GM12801 (cell line): ENCODE measurements around the gene VAV1.

Source experiments
- TF ChIP-seq, protein P1 (sequence below): IDR thresholded peaks from one replicate; pipeline ENCODE4 v1.5.1; 2011; ENCODE audit warnings: control low read depth; ENCODE audit not compliant: insufficient read length; ENCODE audit errors: extremely low read depth

Gene VAV1

DNA sequence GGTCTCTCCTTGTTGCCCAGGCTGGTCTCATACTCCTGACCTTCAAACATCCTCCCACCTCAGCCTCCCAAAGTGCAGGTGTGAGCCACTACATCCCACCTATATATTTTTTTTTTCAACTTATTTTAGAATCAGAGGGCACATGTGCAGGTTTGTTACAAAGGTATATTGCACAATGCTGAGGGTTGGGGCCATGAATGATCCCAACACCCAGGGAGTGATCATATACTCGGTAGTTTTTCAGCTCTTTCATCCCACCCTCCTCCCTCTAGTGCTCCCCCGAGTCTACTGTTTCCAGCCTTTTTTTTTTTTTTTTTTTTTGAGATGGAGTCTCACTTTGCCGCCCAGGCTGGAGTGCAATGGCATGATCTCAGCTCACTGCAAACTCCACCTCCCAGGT lies 76.5 kb downstream of the VAV1 start:
- TF ChIP-seq, protein P1, sequence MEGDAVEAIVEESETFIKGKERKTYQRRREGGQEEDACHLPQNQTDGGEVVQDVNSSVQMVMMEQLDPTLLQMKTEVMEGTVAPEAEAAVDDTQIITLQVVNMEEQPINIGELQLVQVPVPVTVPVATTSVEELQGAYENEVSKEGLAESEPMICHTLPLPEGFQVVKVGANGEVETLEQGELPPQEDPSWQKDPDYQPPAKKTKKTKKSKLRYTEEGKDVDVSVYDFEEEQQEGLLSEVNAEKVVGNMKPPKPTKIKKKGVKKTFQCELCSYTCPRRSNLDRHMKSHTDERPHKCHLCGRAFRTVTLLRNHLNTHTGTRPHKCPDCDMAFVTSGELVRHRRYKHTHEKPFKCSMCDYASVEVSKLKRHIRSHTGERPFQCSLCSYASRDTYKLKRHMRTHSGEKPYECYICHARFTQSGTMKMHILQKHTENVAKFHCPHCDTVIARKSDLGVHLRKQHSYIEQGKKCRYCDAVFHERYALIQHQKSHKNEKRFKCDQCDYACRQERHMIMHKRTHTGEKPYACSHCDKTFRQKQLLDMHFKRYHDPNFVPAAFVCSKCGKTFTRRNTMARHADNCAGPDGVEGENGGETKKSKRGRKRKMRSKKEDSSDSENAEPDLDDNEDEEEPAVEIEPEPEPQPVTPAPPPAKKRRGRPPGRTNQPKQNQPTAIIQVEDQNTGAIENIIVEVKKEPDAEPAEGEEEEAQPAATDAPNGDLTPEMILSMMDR = no peak

DNA sequence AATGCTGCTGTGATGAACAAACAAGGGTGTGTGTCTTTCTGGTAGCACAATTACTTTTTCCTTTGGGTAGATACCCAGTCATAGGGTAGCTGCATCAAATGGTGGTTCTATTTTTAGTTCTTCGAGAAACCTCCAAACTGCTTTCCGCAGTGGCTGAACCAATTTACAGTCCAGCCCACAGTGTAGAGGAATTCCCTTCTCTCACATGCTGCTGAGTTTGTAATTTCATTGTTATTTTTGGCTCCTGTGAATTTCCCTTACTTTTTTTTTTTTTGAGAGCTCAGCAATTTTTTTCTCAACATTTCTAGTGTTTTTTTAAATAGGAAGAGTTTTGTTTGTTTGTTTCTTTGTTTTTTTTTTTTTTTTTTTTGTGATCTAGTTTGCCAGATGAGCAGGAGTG lies 77.4 kb downstream of the VAV1 start:
- TF ChIP-seq, protein P1 = no peak

DNA sequence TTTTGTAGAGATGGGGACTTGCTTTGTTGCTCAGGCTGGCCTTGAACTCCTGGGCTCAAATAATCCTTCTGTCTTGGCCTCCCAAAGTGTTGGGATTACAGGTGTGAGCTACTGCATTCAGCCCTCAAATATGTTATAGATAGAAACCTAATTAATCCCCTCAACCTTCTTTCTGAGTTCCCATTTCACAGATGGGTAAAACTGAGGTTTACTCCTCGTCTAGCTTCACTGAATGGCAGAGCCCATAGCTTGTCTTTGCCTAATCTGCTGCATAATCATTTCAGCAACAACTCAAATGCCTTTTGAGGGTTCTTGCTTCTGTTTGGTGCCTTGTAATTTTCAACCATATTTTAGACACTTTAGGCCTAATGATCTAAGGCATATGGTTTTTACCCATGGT lies 78.9 kb downstream of the VAV1 start:
- TF ChIP-seq, protein P1 = no peak

DNA sequence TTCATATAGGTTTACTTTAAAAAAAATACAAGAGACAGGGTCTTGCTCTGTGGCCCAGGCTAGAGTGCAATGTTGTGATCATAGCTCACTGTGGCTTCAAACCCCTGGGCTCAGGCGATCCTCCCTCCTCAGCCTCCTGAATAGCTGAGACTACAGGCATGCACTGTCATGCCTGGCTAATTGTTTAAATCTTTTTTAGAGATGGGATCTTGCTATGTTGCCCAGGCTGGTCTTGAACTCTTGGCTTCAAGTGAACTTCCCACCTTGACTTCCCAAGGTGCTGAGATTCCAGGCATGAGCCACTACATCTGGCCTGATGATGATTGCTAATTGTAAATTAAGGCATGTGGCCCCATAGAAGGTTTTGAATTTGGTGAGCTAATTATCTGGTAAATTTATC lies 79.5 kb downstream of the VAV1 start:
- TF ChIP-seq, protein P1 = no peak

DNA sequence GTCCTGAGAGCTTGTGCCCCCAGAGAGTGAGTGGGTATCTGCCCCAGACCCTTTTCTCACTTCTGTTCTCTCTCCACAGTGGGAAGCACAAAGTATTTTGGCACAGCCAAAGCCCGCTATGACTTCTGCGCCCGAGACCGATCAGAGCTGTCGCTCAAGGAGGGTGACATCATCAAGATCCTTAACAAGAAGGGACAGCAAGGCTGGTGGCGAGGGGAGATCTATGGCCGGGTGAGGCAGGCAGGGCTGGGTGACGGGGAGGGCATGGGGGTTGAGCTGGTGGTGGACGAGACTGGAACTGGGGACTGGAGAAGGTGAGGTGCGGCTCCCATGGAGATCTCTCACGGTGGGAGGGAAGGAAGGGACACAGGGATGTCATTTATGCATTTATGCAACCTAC lies 81.4 kb downstream of the VAV1 start:
- TF ChIP-seq, protein P1 = no peak

DNA sequence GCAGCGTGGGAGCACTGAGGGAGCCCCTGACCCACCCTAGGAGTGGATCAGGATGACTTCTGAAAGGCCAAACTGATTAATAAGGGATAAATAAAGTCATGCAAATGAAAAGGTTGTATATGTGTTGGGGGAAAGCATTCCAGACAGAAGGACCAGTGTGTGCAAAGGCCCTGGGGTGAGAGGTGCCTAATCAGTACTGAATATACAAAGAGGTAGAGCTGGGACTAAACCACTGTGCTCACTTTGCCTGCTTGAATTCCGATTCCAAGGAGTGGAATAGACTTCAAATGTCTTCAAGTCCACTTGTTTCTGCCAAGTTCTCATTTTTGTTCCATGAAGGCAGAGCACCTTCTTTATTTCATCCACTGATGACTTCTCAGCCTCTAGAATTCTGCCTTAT lies 82.2 kb downstream of the VAV1 start:
- TF ChIP-seq, protein P1 = no peak

DNA sequence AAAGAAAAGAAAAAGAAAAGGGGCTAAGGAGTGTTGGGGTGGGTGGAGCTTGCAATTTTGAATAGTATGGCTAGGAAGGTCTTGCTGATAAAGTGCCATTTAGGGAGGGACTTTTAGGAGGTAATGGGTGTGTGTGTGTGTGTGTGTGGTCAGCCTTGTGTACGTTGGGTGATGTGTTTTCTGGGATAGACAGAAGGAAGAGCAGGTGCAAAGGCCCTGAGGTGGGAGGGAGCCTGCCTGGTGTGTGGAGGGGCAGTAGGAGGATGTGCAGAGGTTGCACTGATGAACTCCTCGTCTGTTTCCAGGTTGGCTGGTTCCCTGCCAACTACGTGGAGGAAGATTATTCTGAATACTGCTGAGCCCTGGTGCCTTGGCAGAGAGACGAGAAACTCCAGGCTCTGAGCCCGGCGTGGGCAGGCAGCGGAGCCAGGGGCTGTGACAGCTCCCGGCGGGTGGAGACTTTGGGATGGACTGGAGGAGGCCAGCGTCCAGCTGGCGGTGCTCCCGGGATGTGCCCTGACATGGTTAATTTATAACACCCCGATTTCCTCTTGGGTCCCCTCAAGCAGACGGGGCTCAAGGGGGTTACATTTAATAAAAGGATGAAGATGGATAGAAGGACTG lies 84.4 kb downstream of the VAV1 start:
- TF ChIP-seq, protein P1 = no peak
